Colonic mucosa (tissue), 4 donors: ENCODE measurements around the gene GPR84. TPM values are rescaled to one million over a fixed set of nuclear protein-coding genes. Genes with fewer than 3 reads are reported as not detected.
"Not testable (repeated sequence)": the region's sequence is repeated elsewhere in the genome, so short reads cannot be mapped to it uniquely, and the experiment has no call there.

Experiments used
- DNase-seq: peaks from one replicate; pipeline ENCODE4 v3.0.0-alpha.2; 2020
- H3K27ac ChIP-seq: fragments of 200-600 bp; one replicate; pipeline ENCODE4 v1.8.0; 2021
- H3K27me3 ChIP-seq: fragments of 200-600 bp; one replicate; pipeline ENCODE4 v1.8.0; 2021
- H3K36me3 ChIP-seq: fragments of 200-600 bp; one replicate; pipeline ENCODE4 v1.8.0; 2021
- H3K4me1 ChIP-seq: fragments of 200-600 bp; one replicate; pipeline ENCODE4 v1.8.0; 2021; ENCODE audit warnings: mild to moderate bottlenecking
- H3K4me3 ChIP-seq: fragments of 200-600 bp; one replicate; pipeline ENCODE4 v1.8.0; 2021
- H3K9ac ChIP-seq, 2 donors: one replicate each; pipeline ENCODE4 v1.7.0; 2013; ENCODE audit warnings: control low read depth in 2 of 2, low read depth in 2 of 2, low read length in 2 of 2
- H3K9me3 ChIP-seq: fragments of 200-600 bp; one replicate; pipeline ENCODE4 v1.8.0; 2021
- CTCF ChIP-seq: fragments of 200-600 bp; IDR thresholded peaks from one replicate; pipeline ENCODE4 v1.8.0; 2022; ENCODE audit warnings: antibody characterized with exemption, mild to moderate bottlenecking
- intact Hi-C: fragments of 100-400 bp; cut with DNase I; formaldehyde crosslinking; loops from one replicate; pipeline ENCODE4 v1.14.1; 2022
- total RNA-seq, 2 donors: library from RNA; stranded (reverse); fragmentation: NEBNext Ultra II Directional in 1 of 2; extraction: Animal tissue kit (Norgen Biotek cat#: 25700) in 1 of 2; gene quantifications; one replicate each; pipeline ENCODE4 v1.2.1, GENCODE V29; 2021
- donor health status: healthy.
- donor health status: DM: no; HTN: no; CAD: no.
- donor health status: DM: no; HTN: no; CAD: no.

GPR84 gene
- total RNA-seq, 2 donors from 2014 or later = 0.21 TPM; not detected in 1

- intact Hi-C loops = loop anchor here (10.0 kb wide), 1 partner anchor 350 kb away; the partner anchor contains the start of genes HOXC8 and HOXC9
- H3K9ac ChIP-seq = no peak overlapping the region
- TF ChIP-seq CTCF = no peak
- H3K9me3 ChIP-seq = no peaks in the 10 kb centered on the region
- no peak for DNase-seq
- H3K4me1 ChIP-seq = no peaks in the 10 kb centered on the region
- H3K4me3 ChIP-seq = no peak overlapping the region
- H3K36me3 ChIP-seq = no peaks in the 10 kb centered on the region
- H3K27me3 ChIP-seq = no peaks in the 10 kb centered on the region
- H3K27ac ChIP-seq = no peak overlapping the region
These were observed 9.0 kb downstream of the GPR84 start for GRCh38 chr12:54355104-54355815.

- not testable (repeated sequence) for H3K4me1 ChIP-seq, H3K9me3 ChIP-seq, H3K4me3 ChIP-seq, H3K27me3 ChIP-seq, DNase-seq, H3K9ac ChIP-seq, H3K27ac ChIP-seq, H3K36me3 ChIP-seq
- intact Hi-C loops = loop anchor here (10.0 kb wide), 1 partner anchor 349 kb away; the partner anchor contains the start of genes HOXC8 and HOXC9
These were observed 10.0 kb downstream of the GPR84 start for GRCh38 chr12:54354271-54354670.

GRCh38 chr12:54352891-54353874, 11.1 kb downstream of the GPR84 start:
- Histone ChIP-seq H3K36me3 (peaks cover 12% of the 10 kb centered on the region), H3K27ac (no peak overlapping the region), H3K27me3 (no peaks in the 10 kb centered on the region), H3K9ac (no peak overlapping the region), H3K4me3 (no peak overlapping the region), H3K9me3 (no peaks in the 10 kb centered on the region), H3K4me1 (no peaks in the 10 kb centered on the region)
- no peak for TF ChIP-seq CTCF
- no peak for DNase-seq
- intact Hi-C loops = loop anchor here (10.0 kb wide), 1 partner anchor 348 kb away; the partner anchor contains the start of genes HOXC8 and HOXC9

- intact Hi-C loops = loop anchor here (10.0 kb wide), 1 partner anchor 347 kb away; the partner anchor contains the start of genes HOXC8 and HOXC9
- no peaks in the 10 kb centered on the region for H3K9me3 ChIP-seq
- no peak overlapping the region for H3K9ac ChIP-seq
- no peak overlapping the region for H3K27ac ChIP-seq
- DNase-seq = no peak
- H3K4me3 ChIP-seq = no peak overlapping the region
- H3K4me1 ChIP-seq = no peaks in the 10 kb centered on the region
- H3K36me3 ChIP-seq = peaks cover 20% of the 10 kb centered on the region
- no peaks in the 10 kb centered on the region for H3K27me3 ChIP-seq
- TF ChIP-seq CTCF = no peak
These were observed 12.2 kb downstream of the GPR84 start for GRCh38 chr12:54352022-54352531.

- no peaks in the 10 kb centered on the region for H3K4me1 ChIP-seq
- DNase-seq = no peak
- peaks cover 25% of the 10 kb centered on the region for H3K36me3 ChIP-seq
- no peak overlapping the region for H3K27ac ChIP-seq
- H3K9me3 ChIP-seq = no peaks in the 10 kb centered on the region
- intact Hi-C loops = loop anchor here (10.0 kb wide), 1 partner anchor 347 kb away; the partner anchor contains the start of genes HOXC8 and HOXC9
- TF ChIP-seq CTCF = no peak
- H3K27me3 ChIP-seq = no peaks in the 10 kb centered on the region
- H3K4me3 ChIP-seq = no peak overlapping the region
- no peak overlapping the region for H3K9ac ChIP-seq
These were observed 12.9 kb downstream of the GPR84 start for GRCh38 chr12:54351341-54351740.
